T-helper 22 cell (primary cell): Measurements from ENCODE around the gene SCN4A.

Source experiments
- DNase-seq: peaks from one replicate; pipeline ENCODE4 v3.0.0-alpha.2; 2020; ENCODE audit warnings: low read depth

SCN4A gene

DNA sequence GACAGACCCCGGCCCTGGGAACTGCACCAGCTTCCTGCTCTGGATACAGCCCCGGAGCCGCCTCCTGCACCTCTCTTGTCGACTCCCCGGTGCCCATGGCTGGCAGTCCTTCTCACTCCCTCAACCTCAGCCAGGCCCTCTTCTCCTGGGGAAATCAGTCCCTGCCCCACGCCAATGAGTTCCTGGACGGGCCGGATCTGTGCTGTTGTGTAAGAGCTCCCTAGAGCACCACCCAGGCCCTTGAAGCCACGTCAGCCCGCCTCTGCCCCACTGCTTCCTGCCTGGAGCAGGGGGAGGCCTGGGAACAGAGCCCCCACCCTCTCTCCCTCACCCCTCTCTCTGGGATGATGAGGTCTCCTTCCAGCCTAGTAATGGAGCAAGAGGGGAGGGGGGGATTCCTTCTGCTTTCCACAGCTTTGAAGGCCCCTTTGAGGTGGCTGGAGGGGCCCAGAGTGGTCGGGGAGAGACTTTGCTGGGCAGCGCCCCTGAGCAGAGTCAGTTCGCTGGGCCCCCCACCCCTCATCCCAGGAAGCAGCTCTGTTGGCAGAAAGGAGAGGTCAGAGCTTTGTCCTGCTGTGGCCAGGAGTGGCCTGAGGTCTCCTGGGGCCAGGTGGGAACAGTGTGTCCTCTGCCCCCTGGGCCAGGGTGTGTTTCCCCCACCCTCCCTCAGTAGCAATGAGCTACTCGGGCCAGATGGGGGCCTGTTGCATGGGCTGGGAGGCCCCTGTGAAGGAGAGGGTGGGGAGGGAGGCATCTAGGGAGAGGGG lies 29.2 kb upstream of the SCN4A start:
- DNase-seq = no peak

DNA sequence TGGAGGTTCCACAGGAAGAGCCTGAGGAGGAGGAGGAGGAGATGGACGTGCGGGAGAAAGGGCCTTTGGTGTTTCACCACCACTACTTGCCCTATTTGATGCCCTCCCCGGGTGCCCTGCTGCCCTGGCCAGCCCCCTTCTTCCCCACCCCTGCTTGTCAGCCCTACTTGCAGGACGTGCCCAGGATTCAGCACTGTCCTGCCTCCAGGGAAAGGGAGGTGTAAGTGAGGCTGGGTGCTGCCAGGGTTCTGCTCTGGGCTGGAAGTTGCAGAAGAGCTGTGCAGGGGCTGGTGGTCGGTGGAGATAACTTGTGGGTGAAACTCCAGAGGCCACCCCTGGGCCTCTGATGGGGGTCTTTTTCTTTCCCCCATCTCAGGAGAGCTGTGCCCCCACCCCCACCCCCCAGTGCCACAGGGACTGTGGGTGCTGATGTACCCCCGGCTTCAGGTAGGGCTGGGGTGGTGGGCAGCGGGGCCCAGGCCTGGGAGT lies 28.4 kb upstream of the SCN4A start:
- no peak for DNase-seq

DNA sequence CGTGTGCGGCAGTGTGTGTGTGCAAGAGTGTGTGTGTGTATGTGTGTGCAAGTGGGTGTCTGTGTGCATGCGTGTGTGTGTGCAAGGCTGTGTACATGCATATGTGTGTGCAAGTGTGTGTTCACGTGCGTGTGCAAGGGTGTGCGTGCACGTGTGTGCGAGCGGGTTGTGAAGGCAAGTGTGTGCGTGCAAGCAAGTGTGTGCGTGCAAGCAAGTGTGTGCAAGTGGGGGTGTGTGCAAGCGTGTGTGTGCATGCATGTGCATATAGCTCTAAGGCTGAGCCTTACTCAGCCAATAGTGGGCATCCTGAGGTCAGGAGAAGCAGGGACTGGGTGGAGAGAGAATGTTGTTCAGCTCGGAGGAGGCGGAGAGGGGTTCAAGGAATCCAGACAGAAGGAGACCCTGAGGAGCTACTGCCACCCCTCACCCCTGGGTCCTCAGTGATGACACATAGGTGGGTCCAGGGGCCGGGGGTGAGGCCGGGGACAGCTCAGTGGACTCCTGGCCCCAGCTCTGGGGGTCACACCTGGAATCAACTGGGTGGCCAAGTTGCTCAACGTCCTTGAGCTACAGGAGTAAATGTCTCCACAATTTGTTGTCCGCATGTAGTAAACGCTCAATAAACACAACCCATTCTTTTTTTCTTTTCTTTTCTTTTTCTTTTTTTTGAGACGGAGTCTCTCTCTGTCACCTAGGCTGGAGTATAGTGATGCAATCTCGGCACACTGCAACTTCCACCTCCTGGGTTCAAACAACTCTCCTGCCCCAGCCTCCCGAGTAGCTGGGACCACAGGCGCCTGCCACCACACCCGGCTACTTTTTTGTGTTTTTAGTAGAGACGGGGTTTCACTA lies 27.2 kb upstream of the SCN4A start:
- DNase-seq = no peak

DNA sequence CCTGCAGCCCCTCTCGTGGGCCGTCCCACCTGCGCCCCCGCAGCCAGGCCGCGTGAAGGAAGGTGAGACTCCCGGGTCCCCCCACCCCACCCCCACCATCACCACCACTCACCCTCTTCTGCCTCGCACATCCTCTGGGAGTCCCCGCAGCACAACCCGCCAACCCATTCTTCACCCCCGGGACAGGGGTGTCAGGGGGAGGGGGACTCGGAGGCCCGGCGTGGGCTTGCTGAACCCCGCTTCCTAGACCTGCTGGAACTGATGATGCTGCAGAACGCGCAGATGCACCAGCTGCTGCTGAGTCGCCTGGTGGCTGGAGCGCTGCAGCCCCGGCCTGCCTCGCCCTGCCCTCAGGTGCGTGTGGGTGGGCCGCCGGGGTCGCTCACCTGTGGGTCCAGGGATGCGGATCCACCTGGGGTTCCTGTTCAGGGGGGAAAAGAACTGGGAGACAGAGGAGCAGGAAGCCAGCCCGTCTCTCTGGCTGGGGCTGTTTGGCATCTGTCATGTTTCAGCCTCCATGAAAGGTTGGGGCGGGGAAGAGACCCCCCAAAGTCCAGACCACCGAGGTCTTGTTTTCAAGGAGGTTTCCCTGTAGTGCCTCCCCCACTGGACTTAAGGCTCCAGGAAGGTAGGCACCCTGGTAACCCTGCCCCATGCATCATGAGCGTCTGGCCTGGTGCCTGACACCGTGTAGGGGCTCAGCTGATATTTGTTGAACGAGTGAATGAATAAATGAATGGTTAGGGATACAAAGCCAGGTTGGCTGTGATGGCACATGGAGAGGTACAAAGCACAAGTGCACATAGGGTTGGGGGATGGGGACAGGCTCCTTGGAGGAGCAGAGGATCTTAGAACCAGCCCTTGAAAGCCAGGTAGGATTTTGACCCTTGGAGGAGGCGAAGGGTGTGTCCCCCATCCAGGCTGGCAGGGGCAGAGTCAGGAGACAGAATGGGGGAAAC lies 26.3 kb upstream of the SCN4A start:
- peak; percentile 31 for DNase-seq

DNA sequence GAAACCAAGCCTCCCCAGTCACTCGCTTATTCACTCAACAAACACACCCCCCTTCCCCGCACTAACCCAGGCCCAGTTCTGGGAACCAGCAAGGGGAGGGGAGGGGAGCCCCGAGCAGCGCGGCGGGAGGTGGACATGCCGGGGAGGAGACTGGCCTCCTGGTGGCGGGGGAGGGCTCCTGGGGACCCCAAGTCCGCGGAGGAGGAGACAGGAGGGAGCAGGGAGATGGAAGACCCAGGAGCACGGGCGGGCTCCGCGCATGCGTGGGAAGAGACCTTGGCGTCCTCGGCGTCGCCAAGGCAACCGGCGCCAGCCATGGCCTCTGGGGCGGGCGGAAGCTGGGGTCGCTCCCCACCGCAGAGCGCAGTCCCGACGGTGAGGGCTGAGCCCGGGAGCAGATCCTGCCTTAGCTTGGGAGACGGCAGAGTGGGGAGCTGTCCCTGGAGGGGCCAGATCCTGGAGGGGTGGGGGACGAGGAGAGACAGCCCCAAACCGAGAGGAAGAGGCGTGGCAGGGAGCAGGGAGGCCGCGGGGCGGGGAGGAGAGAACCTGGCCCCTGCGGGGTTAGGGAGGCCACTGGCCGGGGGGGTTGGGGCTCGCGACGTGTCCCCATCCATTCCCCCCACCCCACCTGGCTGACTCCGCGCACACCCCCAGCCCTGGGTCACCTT lies 25.5 kb upstream of the SCN4A start, which contains the start of gene PRR29:
Gene PRR29 (plus strand): TSS at position 302 of the 671 bp plus-strand sequence. CDS start 14 bp downstream, at position 316.
- peak; percentile 62 for DNase-seq

DNA sequence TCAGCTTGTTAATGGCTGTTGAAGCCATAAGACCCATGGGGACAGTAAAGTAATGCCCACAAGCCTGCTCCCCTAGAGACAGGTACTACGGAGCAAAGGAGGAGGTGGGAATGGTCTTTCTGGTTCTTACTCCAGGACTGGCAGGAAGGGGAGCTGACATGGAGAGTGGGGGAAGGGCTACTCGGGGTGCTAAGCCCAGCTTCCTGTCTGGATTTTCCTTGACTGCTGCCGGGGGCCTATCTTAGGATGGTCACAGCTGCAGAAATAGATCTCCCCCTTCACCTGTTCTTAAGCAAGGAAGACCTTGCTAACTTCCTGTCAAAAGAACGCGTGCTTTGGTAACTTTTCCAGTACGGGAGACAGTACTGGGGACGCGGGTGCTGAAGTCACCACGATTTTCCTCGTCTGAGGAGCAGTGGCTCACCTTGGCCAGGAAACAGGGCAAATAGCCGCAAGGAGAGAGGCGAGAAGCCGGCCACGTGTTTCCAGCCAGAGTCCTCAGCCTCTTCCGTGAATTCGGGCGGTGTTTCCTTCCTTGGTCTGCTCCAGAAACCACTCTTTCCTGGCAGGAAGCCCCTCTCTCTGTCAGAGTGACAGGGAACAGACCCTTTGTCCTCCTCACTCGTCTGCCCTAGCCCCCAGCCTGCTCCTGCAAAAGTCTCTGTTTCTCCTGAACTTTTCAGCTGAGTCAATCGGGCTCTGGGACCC lies 24.8 kb upstream of the SCN4A start:
- no peak for DNase-seq

DNA sequence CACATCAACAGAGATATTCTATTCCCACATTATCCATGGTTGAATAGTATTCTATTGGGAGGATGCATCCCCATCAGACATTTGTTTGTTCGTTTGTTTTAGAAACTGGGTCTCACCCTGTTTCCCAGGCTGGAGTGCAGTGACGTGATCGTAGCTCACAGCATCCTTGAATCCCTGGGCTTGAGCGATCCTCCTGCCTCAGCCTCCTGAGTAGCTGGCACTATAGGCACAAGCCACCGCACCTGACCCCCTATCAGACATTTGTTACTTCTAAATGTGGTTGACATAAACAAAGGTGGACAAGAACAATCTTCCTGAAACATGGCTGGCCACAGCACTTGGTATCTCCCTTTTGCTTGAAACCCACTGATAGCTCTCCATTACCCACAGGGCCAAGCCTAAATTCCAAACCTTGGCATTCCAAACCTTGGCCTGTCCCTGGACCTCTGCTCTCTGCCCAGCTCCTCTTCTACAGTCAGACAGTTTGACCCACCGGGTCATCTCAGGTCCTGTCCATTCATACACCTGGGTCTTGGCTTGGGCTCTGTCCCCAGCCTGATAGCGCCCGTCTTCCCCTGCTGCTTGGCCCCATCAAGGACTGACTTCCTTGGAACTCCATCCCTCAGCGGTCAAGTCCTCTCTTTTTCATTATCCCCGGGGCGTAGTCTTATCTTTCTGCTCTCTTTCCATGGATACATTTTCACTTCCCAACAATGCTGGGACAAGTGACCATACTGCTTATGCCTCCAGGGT lies 23.9 kb upstream of the SCN4A start:
- DNase-seq = no peak

DNA sequence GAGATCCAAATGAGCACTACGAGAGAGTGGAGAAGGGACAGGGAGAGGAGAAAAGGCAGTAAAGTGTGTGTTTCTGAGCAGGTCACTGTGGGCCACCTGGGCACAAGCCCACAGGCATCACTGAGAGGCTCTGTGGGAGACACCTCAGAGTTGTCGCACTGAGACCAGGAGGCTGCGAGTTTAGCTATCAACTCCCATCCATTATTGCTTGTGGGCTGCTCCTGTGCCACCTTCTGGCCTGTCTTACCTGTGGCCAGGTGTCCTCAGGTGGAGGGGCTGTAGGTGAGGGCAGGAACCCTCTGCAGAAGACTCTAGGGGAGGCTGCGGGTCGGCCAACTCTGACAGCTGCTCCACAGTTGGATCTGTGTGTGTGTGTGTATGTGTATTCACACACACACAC lies 22.9 kb upstream of the SCN4A start:
- no peak for DNase-seq

DNA sequence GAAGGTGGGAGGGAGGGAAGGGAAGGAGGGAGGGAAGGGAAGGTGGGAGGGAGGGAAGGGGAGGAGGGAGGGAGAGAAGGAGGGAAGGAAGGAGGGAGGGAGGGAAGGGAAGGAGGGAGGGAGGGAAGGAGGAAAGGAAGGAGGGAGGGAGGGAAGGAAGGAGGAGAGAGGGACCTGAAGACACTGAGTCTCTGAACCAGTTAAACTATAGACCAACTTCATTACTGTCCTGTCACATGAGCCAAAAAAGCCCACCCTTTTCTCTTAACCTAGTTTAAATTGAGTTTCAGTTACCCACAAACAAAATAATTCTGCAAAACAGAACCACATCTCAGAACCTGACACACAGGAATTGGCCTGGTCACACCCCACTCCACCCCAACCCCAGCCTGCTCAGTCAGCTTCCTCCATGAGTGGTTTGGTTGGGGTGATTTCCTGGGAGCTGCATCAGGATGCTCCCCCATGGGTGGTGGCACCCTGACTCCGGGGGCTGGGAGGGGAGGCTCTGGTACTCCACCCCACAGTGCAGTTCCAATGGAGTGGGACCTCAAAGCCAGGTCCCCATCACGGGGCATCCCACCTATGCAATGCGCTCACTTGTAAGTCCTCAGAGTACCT lies 20.8 kb upstream of the SCN4A start:
- peak; percentile 21 for DNase-seq

DNA sequence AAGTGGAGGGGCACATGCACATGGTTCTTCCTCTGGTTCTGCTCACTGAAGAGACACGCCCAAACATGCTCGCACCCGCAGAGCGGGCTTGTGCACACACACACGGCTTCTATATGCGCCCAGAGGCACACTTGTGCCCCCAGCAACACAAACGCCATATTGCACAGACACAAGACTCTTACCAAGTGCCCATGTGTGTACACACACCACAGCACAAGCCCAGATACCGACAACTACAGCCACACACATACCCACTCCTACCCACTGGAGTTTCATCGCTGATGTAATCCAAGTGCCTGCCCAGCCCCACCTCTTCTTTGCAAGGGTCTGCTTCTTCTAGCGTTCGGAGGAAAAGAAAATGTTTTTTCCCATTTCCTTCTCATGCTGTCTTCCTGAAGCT lies 18.9 kb upstream of the SCN4A start:
- no peak for DNase-seq

DNA sequence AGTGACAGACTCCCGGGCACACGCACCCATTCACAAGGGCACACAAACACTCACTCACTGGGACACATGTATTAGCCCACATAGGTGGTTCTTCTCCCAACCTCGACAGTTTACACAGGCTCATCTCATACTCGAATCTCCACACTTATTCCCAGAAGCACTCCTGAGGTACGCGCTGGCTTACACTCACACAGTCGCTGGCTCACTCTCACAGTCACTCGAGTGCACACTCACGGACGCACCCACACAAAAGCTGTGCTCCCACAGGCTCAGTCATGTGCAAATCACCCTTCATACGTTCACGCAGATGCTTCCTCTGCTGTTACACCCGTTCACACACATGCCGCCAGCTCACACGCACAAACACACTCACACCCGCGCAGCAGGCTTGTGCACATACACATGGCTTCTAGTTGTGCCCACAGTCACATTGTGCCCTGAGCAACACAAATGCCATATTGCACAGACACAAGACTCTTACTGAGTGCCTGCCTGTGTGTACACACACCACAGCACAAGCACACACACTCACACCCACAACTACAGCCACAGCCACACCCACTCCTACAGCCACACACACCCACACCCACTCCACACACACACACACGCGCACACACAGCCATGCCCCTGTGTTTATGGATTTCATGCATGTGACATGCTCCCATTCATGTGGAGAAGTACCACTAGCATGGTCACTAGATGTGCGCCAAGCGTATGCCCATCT lies 17.1 kb upstream of the SCN4A start:
- DNase-seq = no peak

DNA sequence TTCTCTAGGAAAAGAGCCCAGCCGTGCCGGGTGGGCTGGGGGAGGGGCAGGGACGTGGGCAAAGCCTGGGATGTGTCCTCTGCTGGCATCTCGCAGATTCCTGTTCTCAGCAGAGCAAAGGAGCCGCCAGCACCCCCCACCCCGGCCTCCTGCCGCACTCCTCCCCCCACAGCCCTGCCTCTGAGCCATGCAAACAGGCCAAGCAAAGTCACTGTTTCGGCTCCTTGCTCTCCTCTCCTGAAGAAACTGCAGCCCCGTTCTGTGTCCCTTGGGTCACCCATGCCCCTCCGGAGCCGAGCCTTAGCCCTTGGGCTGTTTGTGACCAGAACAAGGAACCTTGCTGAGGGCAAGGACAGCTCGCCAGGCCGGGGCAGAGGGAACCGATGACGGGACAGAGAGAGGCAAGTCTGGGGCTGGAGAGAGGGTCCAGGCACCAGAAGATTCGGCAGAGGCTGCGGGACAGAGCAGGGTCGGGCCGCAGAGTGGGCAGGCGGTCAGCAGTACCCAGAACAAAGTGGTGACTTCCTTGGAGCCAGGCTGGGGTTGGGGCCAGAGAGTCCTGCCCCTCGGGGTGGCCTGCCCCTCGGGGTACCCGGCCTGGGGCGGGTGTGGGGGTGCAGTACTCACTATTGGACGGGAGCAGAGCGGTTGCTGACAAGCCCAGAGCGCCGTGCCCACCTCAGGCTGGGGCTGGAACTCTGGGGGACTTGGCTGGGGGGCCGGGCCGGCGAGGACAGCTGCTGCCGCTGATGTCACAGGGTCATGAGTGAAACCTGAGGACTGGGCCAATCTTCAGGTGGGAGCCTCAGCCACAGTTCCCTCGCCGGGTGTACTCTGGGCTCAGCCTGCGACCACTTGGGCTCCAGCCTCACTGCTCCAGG lies 16.3 kb upstream of the SCN4A start:
- no peak for DNase-seq

DNA sequence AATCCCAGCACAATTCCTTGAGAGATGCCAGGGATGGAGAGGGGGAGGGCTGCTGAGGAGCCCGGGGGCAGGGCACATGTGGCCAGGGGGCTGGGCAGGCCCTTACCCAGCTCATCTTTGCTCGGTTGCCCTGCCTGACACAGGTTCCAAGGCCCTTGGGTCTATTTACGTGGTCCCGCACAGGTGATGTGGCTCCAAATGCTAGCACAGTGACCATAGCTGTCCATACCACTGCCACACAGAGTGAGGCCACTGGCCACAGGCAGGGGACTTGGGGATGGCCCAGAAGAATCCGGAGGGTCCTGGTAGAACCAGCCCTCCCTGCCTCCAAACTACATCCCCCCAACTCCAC lies 15.4 kb upstream of the SCN4A start:
- DNase-seq = no peak

DNA sequence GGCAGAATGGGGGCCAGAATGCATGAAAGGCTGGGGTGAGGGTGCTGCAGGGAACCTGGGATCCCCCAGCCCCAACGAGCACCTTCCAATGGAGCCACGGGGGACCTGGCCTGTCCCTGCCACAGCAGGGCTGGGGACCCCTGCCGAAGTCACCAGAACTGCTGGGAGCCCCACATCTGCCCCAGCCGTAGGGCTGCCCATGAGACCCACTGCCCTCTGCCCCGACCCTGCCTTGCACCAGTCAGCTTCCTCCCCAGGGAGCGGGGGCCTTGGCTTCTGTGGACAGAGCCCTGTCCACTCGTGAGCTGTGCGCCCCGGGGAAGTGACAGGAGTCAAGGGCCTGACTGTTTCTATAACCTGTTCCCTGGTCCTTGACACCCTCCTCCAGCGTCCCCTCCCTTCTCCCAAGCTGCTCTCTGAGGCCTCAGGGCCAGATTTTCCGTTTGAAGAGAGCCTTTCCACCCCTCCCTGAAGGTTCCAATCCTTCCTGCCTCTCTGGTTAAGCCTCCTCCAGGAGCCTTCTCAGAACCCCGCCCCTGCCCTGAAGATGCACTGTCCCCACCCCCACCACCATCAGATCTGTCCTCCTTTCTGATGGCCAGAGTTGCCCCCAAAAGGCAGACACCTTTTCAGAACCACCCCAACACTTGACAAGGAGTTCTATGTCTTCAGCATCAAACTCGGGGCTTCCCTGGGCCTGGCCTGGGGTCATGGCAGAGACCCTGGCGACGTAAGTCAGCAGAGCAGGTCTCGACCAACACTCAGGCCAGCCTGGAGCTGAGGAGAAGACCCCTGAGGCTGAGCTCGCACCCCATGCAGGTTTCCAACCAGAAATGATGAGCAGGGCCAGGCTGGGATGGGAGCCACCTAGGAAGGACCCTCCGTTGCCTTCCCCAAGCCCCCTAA lies 14.8 kb upstream of the SCN4A start:
- DNase-seq = no peak

DNA sequence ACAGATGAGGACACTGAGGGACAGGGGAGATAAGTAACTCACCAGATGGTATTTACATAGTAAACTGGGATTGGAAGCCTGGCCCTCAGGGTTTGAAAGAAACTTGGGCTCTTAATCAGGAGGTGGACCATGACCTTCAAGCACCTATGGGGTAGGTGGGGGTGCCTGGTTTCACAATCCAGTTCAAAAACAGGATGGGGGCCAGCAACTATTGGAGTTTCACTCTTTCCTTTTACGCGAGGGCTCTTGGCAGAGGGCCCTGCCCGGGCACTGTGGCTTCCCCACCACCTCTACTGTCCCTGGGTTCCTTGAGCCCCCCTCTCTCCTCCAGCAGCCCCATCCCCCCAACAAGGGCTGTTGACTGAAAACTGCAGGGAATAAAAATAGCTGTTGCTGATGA lies 14.1 kb upstream of the SCN4A start:
- DNase-seq = no peak

DNA sequence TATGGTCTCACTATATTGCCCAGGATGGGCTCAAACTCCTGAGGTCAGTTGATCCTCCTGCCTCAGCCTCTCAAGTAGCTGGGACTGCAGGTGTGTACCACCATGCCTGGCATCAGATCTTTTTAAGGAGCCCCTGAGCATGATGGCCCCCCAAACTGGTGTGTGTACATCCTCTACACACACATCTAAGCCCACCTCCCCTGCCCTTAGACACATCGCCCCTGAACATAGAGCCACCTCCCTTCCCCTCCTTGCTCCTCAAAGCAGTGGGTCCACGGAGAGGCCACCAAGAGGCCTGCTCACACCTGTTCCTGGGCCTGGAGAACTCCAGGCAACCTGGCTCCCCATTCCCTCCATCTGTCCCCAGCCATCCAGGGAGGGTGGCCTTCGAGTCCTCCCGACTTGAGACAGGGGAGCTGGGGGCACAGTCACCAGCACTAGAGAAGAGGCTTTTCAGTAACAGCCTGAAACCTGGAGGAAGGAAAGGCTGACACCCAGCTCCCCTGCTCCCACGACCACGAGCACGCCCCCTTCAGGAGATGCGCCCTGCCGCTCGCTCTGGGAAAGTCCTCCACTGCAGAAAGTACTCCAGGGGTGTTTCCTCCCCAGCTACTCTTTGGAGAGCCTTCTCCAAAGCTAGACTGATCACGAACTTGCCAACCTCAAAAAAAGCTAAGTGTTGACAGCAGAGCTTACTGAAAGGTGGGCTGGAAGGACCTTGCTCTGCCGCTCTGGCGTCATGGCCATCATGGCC lies 12.8 kb upstream of the SCN4A start:
- DNase-seq = no peak
